ENCODE data around the gene SLC25A23.

DNA sequence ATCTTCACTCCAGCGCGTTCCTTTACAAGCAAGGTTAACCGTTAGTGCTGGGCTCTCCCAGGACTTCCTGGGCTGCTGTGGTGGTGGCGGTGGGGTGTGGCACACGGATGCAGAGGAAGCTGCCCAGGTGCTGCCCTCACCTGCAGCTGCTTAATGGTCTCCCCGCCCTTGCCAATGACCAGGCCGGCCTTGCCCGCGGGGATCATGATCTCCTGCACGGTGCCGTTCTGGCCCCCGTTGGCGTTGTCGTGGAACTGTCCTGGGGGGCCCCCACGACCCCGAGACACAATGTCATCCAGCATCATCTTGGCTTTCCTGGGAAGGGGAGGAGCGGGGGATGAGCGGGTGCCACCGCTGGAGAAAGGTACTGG is 41.0 kb downstream of the SLC25A23 start:
- TF ChIP-seq, protein P1, sequence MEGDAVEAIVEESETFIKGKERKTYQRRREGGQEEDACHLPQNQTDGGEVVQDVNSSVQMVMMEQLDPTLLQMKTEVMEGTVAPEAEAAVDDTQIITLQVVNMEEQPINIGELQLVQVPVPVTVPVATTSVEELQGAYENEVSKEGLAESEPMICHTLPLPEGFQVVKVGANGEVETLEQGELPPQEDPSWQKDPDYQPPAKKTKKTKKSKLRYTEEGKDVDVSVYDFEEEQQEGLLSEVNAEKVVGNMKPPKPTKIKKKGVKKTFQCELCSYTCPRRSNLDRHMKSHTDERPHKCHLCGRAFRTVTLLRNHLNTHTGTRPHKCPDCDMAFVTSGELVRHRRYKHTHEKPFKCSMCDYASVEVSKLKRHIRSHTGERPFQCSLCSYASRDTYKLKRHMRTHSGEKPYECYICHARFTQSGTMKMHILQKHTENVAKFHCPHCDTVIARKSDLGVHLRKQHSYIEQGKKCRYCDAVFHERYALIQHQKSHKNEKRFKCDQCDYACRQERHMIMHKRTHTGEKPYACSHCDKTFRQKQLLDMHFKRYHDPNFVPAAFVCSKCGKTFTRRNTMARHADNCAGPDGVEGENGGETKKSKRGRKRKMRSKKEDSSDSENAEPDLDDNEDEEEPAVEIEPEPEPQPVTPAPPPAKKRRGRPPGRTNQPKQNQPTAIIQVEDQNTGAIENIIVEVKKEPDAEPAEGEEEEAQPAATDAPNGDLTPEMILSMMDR (conservative IDR thresholded peaks at IDR 0.05; ENCODE audit: low read depth, low read length) = no peak
- TF ChIP-seq POLR2A (IDR thresholded peaks at IDR 0.05; ENCODE audit: low read depth, low read length) (no peak), MAZ (IDR thresholded peaks at IDR 0.05; ENCODE audit: borderline replicate concordance, low read depth, low read length) (no peak), MAFK (IDR thresholded peaks at IDR 0.05; ENCODE audit: low read depth, low read length) (no peak), MXI1 (IDR thresholded peaks at IDR 0.05; ENCODE audit: borderline replicate concordance, low read depth, low read length) (no peak), CEBPB (IDR thresholded peaks at IDR 0.05; ENCODE audit: low read depth, low read length) (no peak), SMC3 (IDR thresholded peaks at IDR 0.05; ENCODE audit: low read depth, low read length) (no peak), RFX5 (IDR thresholded peaks at IDR 0.05; ENCODE audit: low read depth, low read length) (no peak), RAD21 (IDR thresholded peaks at IDR 0.05; ENCODE audit: low read length) (no peak), FOS (IDR thresholded peaks at IDR 0.05; ENCODE audit: low read depth, low read length) (no peak)
- TF ChIP-seq, protein P2, sequence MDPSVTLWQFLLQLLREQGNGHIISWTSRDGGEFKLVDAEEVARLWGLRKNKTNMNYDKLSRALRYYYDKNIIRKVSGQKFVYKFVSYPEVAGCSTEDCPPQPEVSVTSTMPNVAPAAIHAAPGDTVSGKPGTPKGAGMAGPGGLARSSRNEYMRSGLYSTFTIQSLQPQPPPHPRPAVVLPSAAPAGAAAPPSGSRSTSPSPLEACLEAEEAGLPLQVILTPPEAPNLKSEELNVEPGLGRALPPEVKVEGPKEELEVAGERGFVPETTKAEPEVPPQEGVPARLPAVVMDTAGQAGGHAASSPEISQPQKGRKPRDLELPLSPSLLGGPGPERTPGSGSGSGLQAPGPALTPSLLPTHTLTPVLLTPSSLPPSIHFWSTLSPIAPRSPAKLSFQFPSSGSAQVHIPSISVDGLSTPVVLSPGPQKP (IDR thresholded peaks at IDR 0.05; ENCODE audit: borderline replicate concordance, low read depth, low read length) = no peak
- TF ChIP-seq, protein P3, sequence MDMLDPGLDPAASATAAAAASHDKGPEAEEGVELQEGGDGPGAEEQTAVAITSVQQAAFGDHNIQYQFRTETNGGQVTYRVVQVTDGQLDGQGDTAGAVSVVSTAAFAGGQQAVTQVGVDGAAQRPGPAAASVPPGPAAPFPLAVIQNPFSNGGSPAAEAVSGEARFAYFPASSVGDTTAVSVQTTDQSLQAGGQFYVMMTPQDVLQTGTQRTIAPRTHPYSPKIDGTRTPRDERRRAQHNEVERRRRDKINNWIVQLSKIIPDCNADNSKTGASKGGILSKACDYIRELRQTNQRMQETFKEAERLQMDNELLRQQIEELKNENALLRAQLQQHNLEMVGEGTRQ (IDR thresholded peaks at IDR 0.05; ENCODE audit: low read depth, low read length) = no peak
